Measurements from ENCODE around the gene YTHDC1.
A peak's percentile ranks its signal among the peaks of the same experiment; 100 is the strongest.

The YTHDC1 gene

GRCh38 chr4:68359508-68359907 is 9.6 kb upstream of the YTHDC1 start:
- Histone ChIP-seq H3K9ac (ENCODE audit: low read depth, low read length, poor library complexity) (no peak overlapping the region), H3K27me3 (ENCODE audit: control insufficient read depth in 3 of 3, insufficient read depth in 3 of 3, low read depth in 1 of 3, low read length in 3 of 3) (no peaks in the 10 kb centered on the region), H3K18ac (ENCODE audit: low read length) (no peak overlapping the region), H2AK5ac (ENCODE audit: low read depth, low read length) (no peak overlapping the region), H2BK12ac (ENCODE audit: low read length) (no peak overlapping the region), H2AFZ (ENCODE audit: low read length) (no peak overlapping the region), H3K23ac (ENCODE audit: low read depth, low read length, poor library complexity) (no peak overlapping the region), H2BK5ac (ENCODE audit: low read length) (no peak overlapping the region), H3K27ac (replicated peaks; ENCODE audit: low read length) (no peak overlapping the region), H3K79me1 (ENCODE audit: low read depth, low read length) (no peaks in the 10 kb centered on the region), H3K4ac (ENCODE audit: low read length) (no peak overlapping the region), H2BK15ac (ENCODE audit: low read length) (no peak overlapping the region), H3K4me2 (ENCODE audit: insufficient read depth, low read length, poor library complexity, severe bottlenecking) (no peak overlapping the region), H3K36me3 (replicated peaks in 1 of 2; ENCODE audit: control insufficient read depth in 2 of 2, insufficient read depth in 2 of 2, low read length in 2 of 2) (no peaks in the 10 kb centered on the region), H4K91ac (ENCODE audit: low read depth, low read length, poor library complexity) (no peak overlapping the region), H4K8ac (ENCODE audit: low read depth, low read length) (no peak overlapping the region), H2BK120ac (ENCODE audit: low read depth, low read length) (no peak overlapping the region), H3K4me3 (ENCODE audit: low read length in 2 of 2) (no peak overlapping the region), H3K9me3 (replicated peaks in 1 of 2; ENCODE audit: control insufficient read depth in 2 of 2, insufficient read depth in 1 of 2, low read depth in 1 of 2, low read length in 2 of 2) (no peaks in the 10 kb centered on the region), H3K4me1 (ENCODE audit: control insufficient read depth in 2 of 2, insufficient read depth in 1 of 2, low read depth in 1 of 2, low read length in 2 of 2) (no peaks in the 10 kb centered on the region), H3K14ac (ENCODE audit: low read length) (no peak overlapping the region)
- no peak for DNase-seq (ENCODE audit: low spot score)

- Histone ChIP-seq H4K91ac (ENCODE audit: low read depth, low read length, poor library complexity) (no peak overlapping the region), H3K23ac (ENCODE audit: low read depth, low read length, poor library complexity) (no peak overlapping the region), H3K4me2 (ENCODE audit: insufficient read depth, low read length, poor library complexity, severe bottlenecking) (no peak overlapping the region), H2BK120ac (ENCODE audit: low read depth, low read length) (no peak overlapping the region), H2BK12ac (ENCODE audit: low read length) (no peak overlapping the region), H3K27ac (replicated peaks; ENCODE audit: low read length) (no peak overlapping the region), H3K14ac (ENCODE audit: low read length) (no peak overlapping the region), H3K18ac (ENCODE audit: low read length) (no peak overlapping the region), H3K4me3 (ENCODE audit: low read length in 2 of 2) (no peak overlapping the region), H3K9ac (ENCODE audit: low read depth, low read length, poor library complexity) (no peak overlapping the region), H3K4me1 (ENCODE audit: control insufficient read depth in 2 of 2, insufficient read depth in 1 of 2, low read depth in 1 of 2, low read length in 2 of 2) (no peaks in the 10 kb centered on the region), H2AFZ (ENCODE audit: low read length) (no peak overlapping the region), H4K8ac (ENCODE audit: low read depth, low read length) (no peak overlapping the region), H2BK5ac (ENCODE audit: low read length) (no peak overlapping the region), H3K36me3 (replicated peaks in 1 of 2; ENCODE audit: control insufficient read depth in 2 of 2, insufficient read depth in 2 of 2, low read length in 2 of 2) (no peaks in the 10 kb centered on the region), H2AK5ac (ENCODE audit: low read depth, low read length) (no peak overlapping the region), H2BK15ac (ENCODE audit: low read length) (no peak overlapping the region), H3K27me3 (ENCODE audit: control insufficient read depth in 3 of 3, insufficient read depth in 3 of 3, low read depth in 1 of 3, low read length in 3 of 3) (peaks cover 0 to under 1% (median 0%) of the 10 kb centered on the region in 3 experiments), H3K79me1 (ENCODE audit: low read depth, low read length) (no peaks in the 10 kb centered on the region), H3K4ac (ENCODE audit: low read length) (no peak overlapping the region), H3K9me3 (replicated peaks in 1 of 2; ENCODE audit: control insufficient read depth in 2 of 2, insufficient read depth in 1 of 2, low read depth in 1 of 2, low read length in 2 of 2) (no peaks in the 10 kb centered on the region)
- no peak for DNase-seq (ENCODE audit: low spot score)
- WGBS, 2 donors (ENCODE audit: extremely low coverage in 2 of 2, insufficient read length in 2 of 2, insufficient replicate concordance in 1 of 2): no CpG with 5 or more reads among the region's 2 CpGs
These were observed 9.1 kb upstream of the YTHDC1 start for GRCh38 chr4:68358988-68359387.

GRCh38 chr4:68352791-68353190 is 2.9 kb upstream of the YTHDC1 start:
- no peak overlapping the region for H4K91ac ChIP-seq (ENCODE audit: low read depth, low read length, poor library complexity)
- no peak overlapping the region for H3K23ac ChIP-seq (ENCODE audit: low read depth, low read length, poor library complexity)
- no peaks in the 10 kb centered on the region for H3K36me3 ChIP-seq (replicated peaks in 1 of 2; ENCODE audit: control insufficient read depth in 2 of 2, insufficient read depth in 2 of 2, low read length in 2 of 2)
- no peak overlapping the region for H3K4me3 ChIP-seq (ENCODE audit: low read length in 2 of 2)
- no peak overlapping the region for H3K4ac ChIP-seq (ENCODE audit: low read length)
- peaks cover 0 to 3% (median 0%) of the 10 kb centered on the region in 3 experiments for H3K27me3 ChIP-seq (ENCODE audit: control insufficient read depth in 3 of 3, insufficient read depth in 3 of 3, low read depth in 1 of 3, low read length in 3 of 3)
- H2AFZ ChIP-seq (ENCODE audit: low read length): no peak overlapping the region
- H3K4me1 ChIP-seq (ENCODE audit: control insufficient read depth in 2 of 2, insufficient read depth in 1 of 2, low read depth in 1 of 2, low read length in 2 of 2): peaks cover 0 to 3% of the 10 kb centered on the region in 2 donors
- H2BK120ac ChIP-seq (ENCODE audit: low read depth, low read length): no peak overlapping the region
- WGBS, 2 donors (ENCODE audit: extremely low coverage in 2 of 2, insufficient read length in 2 of 2, insufficient replicate concordance in 1 of 2): no CpG with 5 or more reads among the region's 2 CpGs
- no peak overlapping the region for H4K8ac ChIP-seq (ENCODE audit: low read depth, low read length)
- no peak for DNase-seq (ENCODE audit: low spot score)
- no peaks in the 10 kb centered on the region for H3K9me3 ChIP-seq (replicated peaks in 1 of 2; ENCODE audit: control insufficient read depth in 2 of 2, insufficient read depth in 1 of 2, low read depth in 1 of 2, low read length in 2 of 2)
- no peak overlapping the region for H3K9ac ChIP-seq (ENCODE audit: low read depth, low read length, poor library complexity)
- H2BK5ac ChIP-seq (ENCODE audit: low read length): no peak overlapping the region
- H3K27ac ChIP-seq (replicated peaks; ENCODE audit: low read length): no peak overlapping the region
- H2BK12ac ChIP-seq (ENCODE audit: low read length): no peak overlapping the region
- no peak overlapping the region for H3K14ac ChIP-seq (ENCODE audit: low read length)
- no peak overlapping the region for H3K18ac ChIP-seq (ENCODE audit: low read length)
- no peak overlapping the region for H3K4me2 ChIP-seq (ENCODE audit: insufficient read depth, low read length, poor library complexity, severe bottlenecking)
- no peak overlapping the region for H2BK15ac ChIP-seq (ENCODE audit: low read length)
- H2AK5ac ChIP-seq (ENCODE audit: low read depth, low read length): no peak overlapping the region
- H3K79me1 ChIP-seq (ENCODE audit: low read depth, low read length): peaks cover 3% of the 10 kb centered on the region

GRCh38 chr4:68349279-68349648 is 626 bp downstream of the YTHDC1 start:
- Histone ChIP-seq H4K8ac (ENCODE audit: low read depth, low read length) (no peak overlapping the region), H2AK5ac (ENCODE audit: low read depth, low read length) (peak overlapping the region; percentile 95), H2BK5ac (ENCODE audit: low read length) (peak overlapping the region; percentile 85), H3K4me1 (ENCODE audit: control insufficient read depth in 2 of 2, insufficient read depth in 1 of 2, low read depth in 1 of 2, low read length in 2 of 2) (peaks cover 0 to 3% of the 10 kb centered on the region in 2 donors), H2BK120ac (ENCODE audit: low read depth, low read length) (no peak overlapping the region), H2BK15ac (ENCODE audit: low read length) (no peak overlapping the region), H3K23ac (ENCODE audit: low read depth, low read length, poor library complexity) (peak overlapping the region; percentile 90), H3K18ac (ENCODE audit: low read length) (no peak overlapping the region), H2AFZ (ENCODE audit: low read length) (peak overlapping the region; percentile 97), H4K91ac (ENCODE audit: low read depth, low read length, poor library complexity) (no peak overlapping the region), H3K14ac (ENCODE audit: low read length) (no peak overlapping the region), H3K4me2 (ENCODE audit: insufficient read depth, low read length, poor library complexity, severe bottlenecking) (peak overlapping the region; percentile 67), H3K4ac (ENCODE audit: low read length) (no peak overlapping the region), H3K36me3 (replicated peaks in 1 of 2; ENCODE audit: control insufficient read depth in 2 of 2, insufficient read depth in 2 of 2, low read length in 2 of 2) (peaks cover 0 to 29% of the 10 kb centered on the region in 2 donors), H3K79me1 (ENCODE audit: low read depth, low read length) (peaks cover 6% of the 10 kb centered on the region), H3K9ac (ENCODE audit: low read depth, low read length, poor library complexity) (peak overlapping the region; percentile 64), H2BK12ac (ENCODE audit: low read length) (no peak overlapping the region), H3K27me3 (ENCODE audit: control insufficient read depth in 3 of 3, insufficient read depth in 3 of 3, low read depth in 1 of 3, low read length in 3 of 3) (peaks cover 0 to 3% (median 0%) of the 10 kb centered on the region in 3 experiments), H3K4me3 (ENCODE audit: low read length in 2 of 2) (peak overlapping the region; percentile 86 to 98), H3K9me3 (replicated peaks in 1 of 2; ENCODE audit: control insufficient read depth in 2 of 2, insufficient read depth in 1 of 2, low read depth in 1 of 2, low read length in 2 of 2) (peaks cover 0 to 6% of the 10 kb centered on the region in 2 donors), H3K27ac (replicated peaks; ENCODE audit: low read length) (peak overlapping the region; percentile 23)
- WGBS, 2 donors (ENCODE audit: extremely low coverage in 2 of 2, insufficient read length in 2 of 2, insufficient replicate concordance in 1 of 2): no CpG with 5 or more reads among the region's 14 CpGs
- DNase-seq (ENCODE audit: low spot score): peak; percentile 23
